ENCODE data around the gene BRSK2. TPM values are rescaled to one million over a fixed set of nuclear protein-coding genes. Genes with fewer than 3 reads are reported as not detected.

Gene BRSK2
- total and polyA plus RNA-seq, 4 experiments from 2014 or later: 0.18 to 0.47 (median 0.32) TPM

DNA sequence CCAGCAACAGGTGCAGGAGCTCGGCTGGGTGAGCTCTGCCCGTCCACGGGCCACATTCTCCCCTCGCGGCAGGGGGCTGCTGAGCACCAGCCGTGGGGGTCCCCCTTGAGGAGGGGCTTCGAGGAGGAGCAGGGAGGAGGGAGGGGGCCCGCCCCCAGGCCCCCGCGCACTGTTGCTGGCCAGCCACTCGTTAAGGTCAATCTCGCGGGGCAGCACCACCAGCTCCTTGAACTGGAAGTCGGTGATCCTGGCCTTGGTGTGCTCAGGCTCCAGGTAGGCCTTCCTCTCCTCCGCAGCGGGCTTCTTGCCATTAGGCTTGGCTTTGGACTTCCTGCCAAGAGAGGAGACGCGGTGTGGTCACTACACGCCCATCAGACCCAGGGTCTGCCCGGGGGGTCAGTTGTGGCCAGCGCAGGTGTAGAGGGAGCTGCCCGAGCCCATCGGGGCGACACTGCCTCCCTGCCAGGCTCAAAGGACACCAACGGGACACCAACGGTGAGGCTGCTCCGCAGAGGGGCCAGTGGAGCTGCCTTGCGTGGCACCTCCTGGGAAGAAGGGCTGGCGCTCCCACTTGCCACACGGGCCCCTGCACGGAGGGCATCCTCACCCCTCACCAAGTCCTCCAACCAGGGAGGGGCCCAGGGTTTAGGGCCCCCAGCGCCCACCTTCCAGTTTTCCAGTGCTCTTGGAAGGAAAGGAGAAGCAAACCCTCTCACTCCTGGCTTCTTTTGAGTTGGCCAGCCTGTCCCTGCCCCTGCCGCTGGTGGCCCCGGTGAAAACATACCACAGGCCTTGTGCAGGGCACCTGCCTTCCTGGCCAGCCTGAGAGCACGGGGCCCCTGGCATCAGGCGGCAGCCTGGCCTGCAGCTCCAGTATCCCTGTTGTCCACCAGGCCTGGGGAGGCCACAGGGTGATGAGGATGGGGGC is 91.1 kb downstream of the BRSK2 start:
- H3K27me3 ChIP-seq (ENCODE audit: insufficient read depth, low read length): no peaks in the 10 kb centered on the region
- no peaks in the 10 kb centered on the region for H3K27me3 Mint-ChIP-seq
- DNase-seq: no peak
- H3K4me3 ChIP-seq (ENCODE audit: low read length in 2 of 2): no peak overlapping the region
- H3K9me3 ChIP-seq (ENCODE audit: control insufficient read depth in 1 of 2, low read length in 2 of 2): no peaks in the 10 kb centered on the region
- H3K36me3 Mint-ChIP-seq: peaks cover 11 to 48% of the 10 kb centered on the region in 2 donors
- H3K27ac Mint-ChIP-seq: no peak overlapping the region
- H3K36me3 ChIP-seq (ENCODE audit: insufficient read depth, low read length): peaks cover 42% of the 10 kb centered on the region
- peaks cover 4 to 20% (median 14%) of the 10 kb centered on the region in 4 donors for H3K4me1 Mint-ChIP-seq
- ChIA-PET POLR2A (ENCODE audit: partially characterized antibody) (no interaction called here), CTCF (ENCODE audit: partially characterized antibody) (no interaction called here)
- no peak overlapping the region for H3K4me3 Mint-ChIP-seq
- H3K4me1 ChIP-seq (ENCODE audit: insufficient read depth, low read length): peaks cover 7% of the 10 kb centered on the region
- intact Hi-C loops (cut with micrococcal nuclease): no loop called here
- no peaks in the 10 kb centered on the region for H3K9me3 Mint-ChIP-seq
- H3K27ac ChIP-seq (ENCODE audit: low read depth, low read length): no peak overlapping the region

DNA sequence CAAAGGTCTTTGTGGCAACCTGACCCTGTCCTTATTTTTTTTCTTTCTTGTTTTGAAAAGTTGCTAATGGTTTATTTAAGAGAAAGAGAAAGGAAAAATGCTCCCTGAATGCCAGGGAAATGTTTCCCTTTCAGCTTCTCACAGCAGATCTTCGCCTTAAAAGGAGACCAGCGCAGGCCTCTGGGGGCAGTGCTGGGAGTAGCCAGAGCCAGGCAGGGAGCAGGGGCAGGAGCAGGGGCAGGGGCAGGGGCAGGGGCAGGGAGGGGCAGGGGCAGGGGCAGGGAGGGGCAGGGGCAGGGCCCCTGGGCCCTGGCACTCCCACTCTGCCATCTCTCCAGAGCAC is 91.7 kb downstream of the BRSK2 start:
- ChIA-PET POLR2A (ENCODE audit: partially characterized antibody) (no interaction called here), CTCF (ENCODE audit: partially characterized antibody) (no interaction called here)
- Mint-ChIP-seq H3K36me3 (peaks cover 10 to 42% of the 10 kb centered on the region in 2 donors), H3K27ac (peak overlapping the region in 1 of 7 donors; percentile 23), H3K9me3 (no peaks in the 10 kb centered on the region), H3K4me1 (peaks cover 4 to 24% (median 16%) of the 10 kb centered on the region in 4 donors), H3K27me3 (no peaks in the 10 kb centered on the region), H3K4me3 (no peak overlapping the region)
- intact Hi-C loops (cut with micrococcal nuclease): no loop called here
- Histone ChIP-seq H3K27me3 (ENCODE audit: insufficient read depth, low read length) (no peaks in the 10 kb centered on the region), H3K4me3 (ENCODE audit: low read length in 2 of 2) (no peak overlapping the region), H3K36me3 (ENCODE audit: insufficient read depth, low read length) (peaks cover 40% of the 10 kb centered on the region), H3K9me3 (ENCODE audit: control insufficient read depth in 1 of 2, low read length in 2 of 2) (no peaks in the 10 kb centered on the region), H3K27ac (ENCODE audit: low read depth, low read length) (no peak overlapping the region), H3K4me1 (ENCODE audit: insufficient read depth, low read length) (peaks cover 14% of the 10 kb centered on the region)
- DNase-seq: no peak

DNA sequence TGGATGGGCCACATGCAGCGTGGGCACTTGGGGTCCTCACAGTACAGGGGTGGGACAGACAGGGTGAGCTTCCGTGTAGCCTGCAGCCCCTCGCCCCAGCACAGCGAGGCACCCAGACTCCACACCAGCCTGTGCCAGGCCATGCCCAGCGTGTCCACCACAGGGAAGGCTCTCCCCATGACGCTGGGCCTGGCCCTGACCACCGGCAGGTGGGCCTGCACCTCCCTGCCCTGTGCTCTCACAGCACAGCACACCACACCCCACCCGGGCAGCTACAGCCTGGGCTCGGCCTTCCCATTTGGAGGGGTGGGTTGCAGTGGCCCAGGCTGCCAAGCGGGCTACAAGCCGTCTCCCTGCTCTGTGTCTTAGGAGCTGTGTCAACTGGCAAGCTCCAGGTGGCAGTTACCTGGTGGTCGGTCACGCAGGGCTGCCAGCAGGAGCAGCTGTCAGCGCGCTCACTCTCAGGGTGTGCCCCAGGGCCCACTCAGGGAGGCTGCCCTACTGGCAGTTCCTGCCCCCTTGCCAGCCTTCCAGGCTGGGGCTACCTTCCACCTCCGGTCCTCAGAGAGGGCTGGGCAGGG is 92.2 kb downstream of the BRSK2 start:
- POLR2A ChIA-PET (ENCODE audit: partially characterized antibody): no interaction called here
- DNase-seq: no peak
- CTCF ChIA-PET (ENCODE audit: partially characterized antibody): no interaction called here

DNA sequence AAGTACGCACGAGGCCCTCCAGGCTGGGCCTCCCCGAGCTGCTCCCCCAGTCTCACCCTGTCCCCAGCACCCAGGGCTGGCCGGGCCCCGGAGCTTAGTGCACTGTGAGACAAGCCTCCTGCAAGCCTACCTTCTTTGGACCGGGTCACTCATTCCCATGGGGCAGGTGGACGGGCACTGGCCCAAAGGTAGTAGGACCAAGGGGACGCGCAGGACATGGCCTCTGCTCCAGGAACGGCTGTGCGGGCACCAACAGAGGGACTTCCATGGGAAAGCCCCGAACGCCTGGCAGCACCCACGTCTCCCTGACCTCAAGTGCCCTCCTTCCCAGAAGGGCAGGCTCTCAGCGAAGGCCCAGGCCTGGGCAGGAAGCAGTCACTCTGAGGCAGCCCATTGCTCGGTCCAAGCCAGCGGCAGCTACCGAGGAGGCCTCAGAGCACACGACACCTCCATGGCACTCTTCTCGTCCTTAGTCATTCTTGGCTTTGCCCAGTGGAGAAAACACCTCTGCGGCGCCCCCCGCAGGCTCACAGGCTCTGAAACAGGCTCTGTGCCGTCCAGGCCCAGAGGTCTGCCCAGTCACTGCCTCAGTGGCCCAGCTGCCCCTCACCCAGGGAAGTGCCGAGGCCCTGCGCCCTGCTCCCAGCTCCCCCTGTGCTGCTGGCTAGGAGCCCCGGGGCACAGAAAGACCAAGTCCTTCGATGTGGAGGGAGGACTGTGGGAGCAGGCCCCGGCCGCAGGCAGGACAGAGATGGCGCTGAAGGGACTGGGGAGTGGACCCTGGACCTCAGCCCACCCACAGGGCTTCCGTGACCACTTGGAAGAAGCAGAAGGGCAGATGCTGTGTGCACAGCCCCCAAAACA is 93.1 kb downstream of the BRSK2 start:
- Histone ChIP-seq H3K4me1 (ENCODE audit: insufficient read depth, low read length) (peaks cover 27% of the 10 kb centered on the region), H3K4me3 (ENCODE audit: low read length in 2 of 2) (no peak overlapping the region), H3K36me3 (ENCODE audit: insufficient read depth, low read length) (peaks cover 28% of the 10 kb centered on the region), H3K27me3 (ENCODE audit: insufficient read depth, low read length) (no peaks in the 10 kb centered on the region), H3K27ac (ENCODE audit: low read depth, low read length) (no peak overlapping the region), H3K9me3 (ENCODE audit: control insufficient read depth in 1 of 2, low read length in 2 of 2) (no peaks in the 10 kb centered on the region)
- Mint-ChIP-seq H3K27ac (no peak overlapping the region), H3K27me3 (no peaks in the 10 kb centered on the region), H3K4me1 (peaks cover 9 to 33% (median 22%) of the 10 kb centered on the region in 4 donors), H3K9me3 (no peaks in the 10 kb centered on the region), H3K4me3 (no peak overlapping the region), H3K36me3 (peaks cover 10 to 28% of the 10 kb centered on the region in 2 donors)
- ChIA-PET CTCF (ENCODE audit: partially characterized antibody) (no interaction called here), POLR2A (ENCODE audit: partially characterized antibody) (no interaction called here)
- no peak for DNase-seq
- intact Hi-C loops (cut with micrococcal nuclease): no loop called here

More for the DNA sequence above, 92.2 kb downstream of the BRSK2 start:
- Histone ChIP-seq H3K36me3 (ENCODE audit: insufficient read depth, low read length) (peaks cover 37% of the 10 kb centered on the region), H3K4me3 (ENCODE audit: low read length in 2 of 2) (no peak overlapping the region), H3K4me1 (ENCODE audit: insufficient read depth, low read length) (peaks cover 19% of the 10 kb centered on the region), H3K27me3 (ENCODE audit: insufficient read depth, low read length) (no peaks in the 10 kb centered on the region), H3K27ac (ENCODE audit: low read depth, low read length) (no peak overlapping the region), H3K9me3 (ENCODE audit: control insufficient read depth in 1 of 2, low read length in 2 of 2) (no peaks in the 10 kb centered on the region)
- no peak overlapping the region for H3K27ac Mint-ChIP-seq
- peaks cover 10 to 37% of the 10 kb centered on the region in 2 donors for H3K36me3 Mint-ChIP-seq
- no peaks in the 10 kb centered on the region for H3K9me3 Mint-ChIP-seq
- intact Hi-C loops (cut with micrococcal nuclease): no loop called here
- no peak overlapping the region for H3K4me3 Mint-ChIP-seq
- no peaks in the 10 kb centered on the region for H3K27me3 Mint-ChIP-seq
- H3K4me1 Mint-ChIP-seq: peaks cover 4 to 25% (median 16%) of the 10 kb centered on the region in 4 donors

DNA sequence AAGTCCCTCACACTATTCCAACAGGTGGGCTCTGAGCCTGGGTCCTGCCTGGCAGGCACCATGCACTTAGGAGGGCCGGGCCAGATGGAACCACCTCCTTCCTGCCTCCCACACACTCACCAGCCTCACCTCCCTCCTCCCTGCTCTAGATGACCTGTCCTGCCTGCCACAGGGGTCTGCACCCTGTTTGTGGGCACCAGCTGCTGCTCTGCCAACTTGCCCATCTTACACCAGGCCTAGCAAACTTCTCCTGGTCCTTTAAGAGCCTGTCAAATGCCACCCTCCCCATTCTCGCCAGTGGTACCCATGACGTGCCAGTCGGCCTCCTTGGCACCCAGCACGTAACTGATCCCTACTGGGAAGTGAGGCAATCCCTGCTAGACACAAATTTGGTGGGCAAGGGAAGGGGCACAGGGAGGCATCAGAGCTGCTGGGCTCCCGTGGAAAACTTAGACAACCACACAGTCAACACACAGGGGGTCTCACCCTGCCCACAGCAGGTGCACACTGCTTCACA is 93.8 kb downstream of the BRSK2 start:
- peak overlapping the region in 1 of 8 donors; percentile 10 for H3K4me3 Mint-ChIP-seq

DNA sequence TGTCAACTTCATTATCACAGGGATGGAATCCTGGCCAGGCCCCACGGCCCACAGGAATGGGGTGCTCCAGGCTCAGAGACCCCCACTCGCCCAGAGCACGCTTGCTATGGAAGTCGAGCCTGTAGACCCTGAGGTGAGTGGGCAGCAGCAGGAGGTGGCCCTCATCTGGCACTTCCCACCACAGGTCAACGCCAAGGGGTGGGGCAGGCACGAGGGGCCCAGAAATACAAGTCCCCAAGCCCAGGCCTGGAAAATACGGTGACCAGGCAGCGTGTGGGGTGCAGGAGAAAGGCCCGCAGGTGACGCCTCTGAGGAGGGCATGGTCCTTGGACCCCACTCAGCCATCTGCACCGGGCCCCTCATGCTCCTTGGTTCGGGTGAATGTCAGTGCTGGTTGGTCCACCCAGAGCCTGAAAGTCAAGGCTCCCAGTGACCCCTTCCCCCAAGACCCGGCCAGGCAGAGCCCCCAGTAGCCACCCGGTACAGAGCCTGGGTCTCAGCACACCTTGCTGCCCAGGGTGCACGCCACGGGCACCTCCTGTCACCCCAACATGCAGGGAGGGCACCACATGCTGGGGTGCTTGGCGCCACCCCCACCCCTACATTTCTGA is 94.4 kb downstream of the BRSK2 start:
- CTCF ChIA-PET (ENCODE audit: partially characterized antibody): no interaction called here
- intact Hi-C loops (cut with micrococcal nuclease): no loop called here
- no peak for DNase-seq

More for the DNA sequence above, 93.8 kb downstream of the BRSK2 start:
- Histone ChIP-seq H3K27me3 (ENCODE audit: insufficient read depth, low read length) (no peaks in the 10 kb centered on the region), H3K36me3 (ENCODE audit: insufficient read depth, low read length) (peaks cover 22% of the 10 kb centered on the region), H3K27ac (ENCODE audit: low read depth, low read length) (no peak overlapping the region), H3K9me3 (ENCODE audit: control insufficient read depth in 1 of 2, low read length in 2 of 2) (no peaks in the 10 kb centered on the region), H3K4me3 (ENCODE audit: low read length in 2 of 2) (no peak overlapping the region), H3K4me1 (ENCODE audit: insufficient read depth, low read length) (peaks cover 34% of the 10 kb centered on the region)
- peaks cover 7 to 22% of the 10 kb centered on the region in 2 donors for H3K36me3 Mint-ChIP-seq
- H3K9me3 Mint-ChIP-seq: no peaks in the 10 kb centered on the region
- ChIA-PET CTCF (ENCODE audit: partially characterized antibody) (no interaction called here), POLR2A (ENCODE audit: partially characterized antibody) (no interaction called here)
- intact Hi-C loops (cut with micrococcal nuclease): no loop called here
- no peak for DNase-seq
- peaks cover 10 to 40% (median 26%) of the 10 kb centered on the region in 4 donors for H3K4me1 Mint-ChIP-seq
- H3K27ac Mint-ChIP-seq: peak overlapping the region in 2 of 7 donors; percentile 36 to 55
- no peaks in the 10 kb centered on the region for H3K27me3 Mint-ChIP-seq

More for the DNA sequence above, 94.4 kb downstream of the BRSK2 start:
- Histone ChIP-seq H3K36me3 (ENCODE audit: insufficient read depth, low read length) (peaks cover 16% of the 10 kb centered on the region), H3K9me3 (ENCODE audit: control insufficient read depth in 1 of 2, low read length in 2 of 2) (no peaks in the 10 kb centered on the region), H3K27me3 (ENCODE audit: insufficient read depth, low read length) (no peaks in the 10 kb centered on the region), H3K27ac (ENCODE audit: low read depth, low read length) (no peak overlapping the region), H3K4me1 (ENCODE audit: insufficient read depth, low read length) (peaks cover 41% of the 10 kb centered on the region), H3K4me3 (ENCODE audit: low read length in 2 of 2) (no peak overlapping the region)
- Mint-ChIP-seq H3K27me3 (no peaks in the 10 kb centered on the region), H3K4me1 (peaks cover 14 to 47% (median 31%) of the 10 kb centered on the region in 4 donors), H3K36me3 (peaks cover under 1 to 16% of the 10 kb centered on the region in 2 donors), H3K9me3 (no peaks in the 10 kb centered on the region), H3K27ac (peak overlapping the region in 1 of 7 donors; percentile 52), H3K4me3 (no peak overlapping the region)
- POLR2A ChIA-PET (ENCODE audit: partially characterized antibody): no interaction called here
